ENCODE results near the gene MOB4. TPM values are rescaled to one million over a fixed set of nuclear protein-coding genes. Genes with fewer than 3 reads are reported as not detected.
A peak's percentile ranks its signal among the peaks of the same experiment; 100 is the strongest.

The MOB4 gene
- total RNA-seq, 1 donor from 2014 or later: 22.8 TPM

DNA sequence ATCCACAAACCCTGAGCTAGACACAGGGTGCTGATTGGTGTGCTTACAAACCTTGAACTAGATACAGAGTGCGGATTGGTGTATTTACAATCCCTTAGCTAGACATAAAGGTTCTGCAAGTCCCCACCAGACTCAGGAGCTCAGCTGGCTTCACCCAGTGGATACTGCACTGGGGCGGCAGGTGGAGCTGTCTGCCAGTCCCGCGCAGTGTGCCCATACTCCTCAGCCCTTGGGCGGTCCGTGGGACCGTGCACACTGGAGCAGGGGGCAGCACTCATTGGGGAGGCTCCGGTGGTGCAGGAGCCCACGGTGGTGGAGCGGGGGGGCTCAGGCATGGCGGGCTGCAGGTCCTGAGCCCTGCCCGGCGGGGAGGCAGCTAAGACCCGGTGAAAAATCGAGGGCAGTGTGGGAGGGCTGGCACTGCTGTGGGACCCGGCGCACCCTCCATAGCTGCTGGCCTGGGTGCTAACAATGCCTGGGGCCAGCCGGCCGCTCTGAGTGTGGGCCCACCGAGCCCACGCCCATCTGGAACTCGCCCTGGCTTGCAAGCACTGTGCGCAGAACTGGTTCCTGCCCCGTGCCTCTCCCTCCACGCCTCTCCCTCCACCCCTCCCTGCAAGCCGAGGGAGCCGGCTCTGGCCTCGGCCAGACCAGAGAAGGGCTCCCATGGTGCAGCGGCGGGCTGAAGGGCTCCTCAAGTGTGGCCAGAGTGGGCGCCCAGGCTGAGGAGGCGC is 75.6 kb downstream of the MOB4 start:
- peak; percentile 62 for DNase-seq (ENCODE audit: low spot score)

DNA sequence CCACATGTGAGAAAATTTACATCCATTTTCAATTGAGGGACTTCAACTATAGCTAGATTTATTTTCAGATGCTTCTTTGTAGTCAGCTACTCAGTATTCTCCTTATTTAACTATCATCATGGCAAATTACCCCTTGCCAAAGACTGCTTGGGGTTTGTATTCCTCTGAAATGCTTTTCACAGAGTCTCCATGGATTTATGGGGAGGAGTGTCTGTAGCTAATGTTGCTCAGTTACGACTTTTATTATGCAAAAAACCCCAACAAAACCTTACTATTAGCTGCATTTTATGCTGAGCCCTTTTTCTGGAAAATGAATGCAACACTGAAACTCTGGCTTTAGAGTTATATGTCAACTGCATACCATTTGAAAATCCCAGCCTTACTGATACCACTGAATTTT is 80.9 kb downstream of the MOB4 start:
- DNase-seq (ENCODE audit: low spot score): no peak

DNA sequence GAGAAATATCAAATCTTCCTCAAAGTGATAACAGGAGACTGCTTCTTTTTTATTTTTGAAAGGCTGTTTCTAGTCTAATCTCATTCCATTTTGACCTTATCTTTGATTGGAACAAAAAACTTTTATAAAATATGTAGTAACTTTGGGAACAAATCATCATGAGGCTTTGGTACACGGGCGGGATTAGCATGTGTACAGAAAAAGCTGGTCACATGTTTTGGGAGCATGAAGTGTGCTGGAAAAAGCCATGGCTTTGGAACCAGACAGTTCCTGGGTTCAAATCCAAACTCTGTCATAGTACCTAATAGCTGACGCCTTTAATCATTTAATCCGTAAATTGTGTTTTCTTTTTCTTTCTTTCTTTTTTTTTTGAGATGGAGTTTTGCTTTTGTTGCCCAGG is 81.3 kb downstream of the MOB4 start:
- DNase-seq (ENCODE audit: low spot score): no peak

DNA sequence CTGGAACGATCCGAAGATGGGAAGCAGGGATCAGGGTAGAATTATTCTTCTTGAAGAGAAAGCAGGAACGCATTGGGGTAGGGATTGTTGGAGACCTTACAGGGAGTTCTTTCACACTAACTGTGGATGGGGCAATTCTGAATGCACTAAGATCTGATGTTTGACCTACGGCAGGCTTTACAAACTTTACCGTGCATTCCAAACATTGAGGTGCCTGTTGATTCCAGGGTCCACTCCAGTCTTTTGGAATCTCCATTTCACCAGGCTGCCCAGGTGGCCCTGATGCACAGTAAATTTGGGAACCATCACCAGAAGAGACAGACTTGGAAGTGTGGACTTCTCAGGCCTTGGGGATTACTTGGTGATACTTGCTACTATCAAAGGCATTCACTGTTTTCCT is 82.6 kb downstream of the MOB4 start:
- no peak for DNase-seq (ENCODE audit: low spot score)

DNA sequence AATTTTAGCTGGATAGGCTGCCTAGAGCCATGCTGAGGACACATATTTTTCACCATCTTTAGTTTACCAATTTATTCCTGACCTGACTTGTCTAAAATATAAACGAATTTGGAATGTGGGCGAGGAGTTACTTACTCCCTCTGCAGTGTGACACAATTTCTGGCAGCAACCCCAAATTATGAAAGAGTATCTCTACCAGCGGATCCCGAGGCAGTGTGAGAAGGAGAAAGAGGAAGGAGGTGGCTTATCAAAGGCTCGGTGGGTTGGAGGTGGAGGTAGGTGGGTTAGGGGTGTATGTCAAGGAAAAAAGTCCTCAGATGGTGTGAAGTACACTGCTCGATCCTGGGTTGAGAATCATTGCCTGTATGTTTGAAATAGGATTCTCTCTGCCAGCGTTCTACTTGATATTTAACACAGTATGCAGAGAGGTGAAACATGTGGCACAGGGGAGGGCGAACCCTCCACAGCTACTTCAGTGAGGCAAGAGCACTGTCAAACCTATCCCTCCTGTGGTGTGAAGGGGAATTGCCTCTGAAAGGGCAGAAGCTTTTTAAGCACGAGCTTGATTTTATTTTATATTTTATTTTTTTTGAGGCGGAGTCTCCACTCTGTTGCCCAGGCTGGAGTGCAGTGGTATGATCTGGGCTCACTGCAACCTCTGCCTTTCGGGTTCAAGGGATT is 83.6 kb downstream of the MOB4 start:
- peak; percentile 51 for DNase-seq (ENCODE audit: low spot score)

DNA sequence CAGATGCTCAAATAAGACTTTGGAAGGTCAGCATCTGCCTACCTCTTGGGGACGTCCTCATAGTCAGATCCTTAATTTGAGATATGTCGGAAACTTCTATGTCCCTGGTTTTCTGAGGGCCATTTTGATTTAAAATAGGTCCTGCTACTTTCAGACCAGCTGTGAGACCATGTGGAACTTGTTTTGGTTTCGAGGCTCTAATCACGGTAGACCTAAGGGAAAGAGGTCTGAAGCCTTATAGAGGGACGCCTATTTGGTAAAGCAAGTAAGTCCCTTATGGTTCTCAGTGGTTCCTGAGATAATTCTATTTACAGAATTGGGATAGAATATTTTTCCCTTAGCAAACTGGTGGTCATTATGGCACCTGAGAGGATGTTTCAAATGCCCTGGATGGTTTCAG is 84.4 kb downstream of the MOB4 start:
- DNase-seq (ENCODE audit: low spot score): no peak

DNA sequence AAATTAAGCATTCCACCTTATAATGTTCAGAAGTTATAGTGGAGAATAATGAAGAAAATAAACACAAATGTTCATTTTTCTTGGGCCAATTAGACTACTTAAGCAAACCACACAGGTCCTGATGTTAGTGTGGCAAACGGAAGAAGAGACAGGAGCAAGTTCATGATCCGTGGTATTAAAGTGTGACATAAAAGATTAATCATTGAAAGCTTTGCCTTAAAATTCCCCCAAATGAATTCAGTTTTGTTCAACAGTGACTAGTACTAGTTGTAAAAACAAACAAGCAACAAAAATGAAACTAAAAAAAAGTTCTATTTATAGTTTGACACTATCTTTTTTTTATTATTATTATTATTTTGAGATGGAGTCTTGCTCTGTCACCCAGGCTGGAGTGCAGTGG is 85.9 kb downstream of the MOB4 start:
- DNase-seq (ENCODE audit: low spot score): no peak

Other genes starting within 250 kb of the MOB4 start
- gene ANKRD44, start 205.3 kb upstream of the MOB4 start, total RNA-seq: 36.1 TPM
- 313 TPM for gene SF3B1, start 81.0 kb upstream of the MOB4 start, total RNA-seq
- 23.0 TPM for gene COQ10B, start 62.5 kb upstream of the MOB4 start, total RNA-seq
- 201 TPM for gene HSPD1, start 16.2 kb upstream of the MOB4 start, total RNA-seq
- gene HSPE1, start 15.7 kb upstream of the MOB4 start, total RNA-seq: 101 TPM
- gene RFTN2, start 159.5 kb downstream of the MOB4 start, total RNA-seq: 7.0 TPM
- 10.5 TPM for gene MARS2, start 189.3 kb downstream of the MOB4 start, total RNA-seq